HG02852 (cell line): Measurements from ENCODE around the gene ZNF559.
"Not testable (repeated sequence)": the region's sequence is repeated elsewhere in the genome, so short reads cannot be mapped to it uniquely, and the experiment has no call there.

ENCODE experiments used
- ATAC-seq: cut with Tn5 transposase; IDR thresholded peaks from one replicate; pipeline ENCODE4 v1.9.1; 2021; ENCODE audit warnings: mild to moderate bottlenecking, moderate library complexity; ENCODE audit not compliant: unreplicated experiment

ZNF559 gene

DNA sequence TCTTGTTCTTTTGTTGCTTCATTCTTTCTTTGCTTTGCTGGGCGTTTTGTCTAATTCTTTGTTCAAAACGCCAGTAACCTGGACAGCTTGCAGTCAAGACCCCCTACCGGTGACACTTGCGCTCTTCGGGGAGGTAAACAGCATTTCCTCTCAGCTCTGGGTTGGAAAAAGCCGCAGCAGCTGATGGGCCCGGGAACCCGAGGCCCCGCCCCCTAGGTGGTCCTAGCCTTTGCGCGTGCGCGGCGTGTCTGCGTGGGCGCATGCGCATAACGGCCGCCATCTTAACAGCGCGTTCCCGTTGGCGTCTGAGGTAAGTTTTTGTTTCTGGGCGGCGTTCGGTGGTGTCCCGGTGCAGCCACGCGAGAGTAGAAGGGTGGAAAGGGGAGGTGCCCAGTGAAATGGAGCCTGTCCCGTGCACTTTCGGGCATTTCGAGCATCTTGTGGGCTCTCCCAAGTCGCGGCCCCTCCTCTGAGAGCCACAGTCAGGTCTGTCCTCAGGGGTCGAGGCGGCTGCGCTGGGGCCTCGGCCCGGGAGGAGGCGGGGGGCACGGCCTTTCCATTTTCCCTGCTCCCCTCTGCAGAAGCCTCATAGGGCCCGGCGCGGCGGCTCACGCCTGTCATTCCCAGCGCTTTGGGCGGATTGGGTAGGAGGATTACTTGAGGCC, at the start of gene ZNF559:
TSS of gene ZNF559 (plus strand) at position 261 of the 665 bp plus-strand sequence. CDS start 14,371 bp downstream, outside the sequence.
- ATAC-seq = peak; percentile 95

DNA sequence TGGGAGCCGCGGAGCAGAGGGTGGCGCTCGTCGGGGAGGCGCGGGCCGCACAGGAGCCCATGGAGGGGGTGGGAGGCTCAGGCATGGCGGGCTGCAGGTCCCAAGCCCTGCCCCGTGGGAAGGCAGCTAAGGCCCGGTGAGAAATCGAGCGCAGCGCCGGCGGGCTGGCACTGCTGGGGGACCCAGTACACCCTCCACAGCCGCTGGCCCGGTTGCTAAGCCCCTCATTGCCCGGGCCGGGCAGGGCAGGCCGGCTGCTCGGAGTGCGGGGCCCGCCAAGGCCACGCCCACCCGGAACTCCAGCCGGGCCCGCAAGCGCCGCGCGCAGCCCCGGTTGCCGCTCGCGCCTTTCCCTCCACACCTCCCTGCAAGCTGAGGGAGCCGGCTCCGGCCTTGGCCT, 40.5 kb upstream of the ZNF559 start:
- not testable (repeated sequence) for ATAC-seq

DNA sequence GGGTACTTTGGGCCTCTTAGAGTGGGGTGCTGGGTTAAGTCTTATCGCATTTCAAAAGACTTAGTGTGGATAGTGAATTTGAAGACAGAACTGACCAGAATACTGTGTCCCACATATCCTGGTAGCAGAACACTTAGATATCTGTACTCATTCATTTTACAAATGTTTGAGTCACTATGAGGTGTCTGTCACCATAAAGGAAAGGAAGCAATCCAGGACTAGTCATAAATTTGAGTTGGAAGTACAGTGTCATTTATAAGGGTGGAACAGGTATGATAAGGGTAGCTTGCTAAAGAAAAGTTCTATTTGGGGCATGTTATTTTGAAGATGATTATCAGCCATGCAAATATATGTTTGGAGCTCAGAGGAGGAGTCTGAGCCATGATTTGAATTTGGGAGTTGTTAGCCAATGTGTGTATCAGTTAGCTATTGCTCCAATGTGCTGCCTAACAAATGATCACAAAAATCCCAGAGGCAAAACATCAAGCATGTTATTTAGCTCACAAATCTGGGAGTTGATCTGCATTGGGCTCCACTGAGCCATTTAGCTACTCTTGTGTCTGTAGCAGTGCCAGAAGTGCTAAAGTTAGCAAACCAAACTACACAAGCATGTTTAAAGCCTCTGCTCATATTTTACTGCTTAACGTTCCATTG, 34.6 kb upstream of the ZNF559 start:
- no peak for ATAC-seq

DNA sequence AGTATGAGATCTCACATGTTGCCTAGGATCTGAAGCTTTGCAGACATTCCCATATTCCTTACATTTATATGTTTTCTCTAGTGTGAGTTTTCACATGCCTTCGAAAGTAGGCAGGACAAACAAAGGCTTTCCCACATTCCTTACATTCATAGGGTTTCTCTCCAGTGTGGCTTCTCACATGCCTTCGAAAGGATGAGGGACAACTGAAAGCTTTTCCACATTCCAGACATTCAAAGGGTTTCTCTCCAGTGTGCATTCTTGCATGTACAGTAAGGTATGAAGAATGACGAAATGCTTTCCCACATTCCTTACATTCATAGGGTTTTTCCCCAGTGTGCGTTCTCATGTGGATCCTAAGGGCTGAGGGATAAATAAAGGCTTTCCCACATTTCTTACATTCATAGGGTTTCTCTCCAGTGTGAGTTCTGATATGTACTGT, 28.5 kb upstream of the ZNF559 start:
- no peak for ATAC-seq

DNA sequence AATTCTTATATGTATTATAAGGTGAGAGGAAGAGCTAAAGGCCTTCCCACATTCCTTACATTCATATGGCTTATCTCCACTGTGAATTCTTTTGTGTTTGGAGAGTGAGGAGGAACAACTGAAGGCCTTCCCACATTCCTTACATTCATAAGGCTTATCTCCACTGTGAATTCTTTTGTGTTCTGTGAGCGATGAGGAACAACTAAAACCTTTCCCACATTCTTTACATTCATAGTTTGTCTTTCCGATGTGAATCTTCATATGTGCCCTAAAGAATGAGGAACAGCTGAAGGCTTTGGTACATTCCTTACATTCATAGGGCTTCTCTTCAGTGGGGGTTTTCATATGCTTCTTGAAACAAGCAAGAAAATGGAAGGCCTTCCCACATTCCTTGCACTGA, 27.6 kb upstream of the ZNF559 start:
- ATAC-seq = no peak

DNA sequence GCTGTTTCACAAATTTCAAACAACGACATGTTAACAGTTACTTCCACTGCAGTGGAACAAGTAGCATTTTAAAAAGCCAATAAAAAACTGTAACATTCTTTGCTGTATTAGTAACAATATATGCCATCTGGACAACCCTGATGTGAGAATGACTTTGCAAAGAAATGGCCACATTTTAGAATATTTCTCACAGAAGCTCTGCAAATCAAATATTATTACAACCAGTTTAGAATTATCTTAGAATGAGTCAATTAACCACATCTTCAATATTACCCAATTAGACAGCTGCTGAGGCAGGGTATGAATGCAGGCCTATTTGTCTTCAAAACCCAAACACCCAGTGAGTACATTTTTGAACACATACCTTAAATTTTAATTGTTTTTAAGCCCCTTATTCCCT, 17.5 kb upstream of the ZNF559 start:
- ATAC-seq = no peak

DNA sequence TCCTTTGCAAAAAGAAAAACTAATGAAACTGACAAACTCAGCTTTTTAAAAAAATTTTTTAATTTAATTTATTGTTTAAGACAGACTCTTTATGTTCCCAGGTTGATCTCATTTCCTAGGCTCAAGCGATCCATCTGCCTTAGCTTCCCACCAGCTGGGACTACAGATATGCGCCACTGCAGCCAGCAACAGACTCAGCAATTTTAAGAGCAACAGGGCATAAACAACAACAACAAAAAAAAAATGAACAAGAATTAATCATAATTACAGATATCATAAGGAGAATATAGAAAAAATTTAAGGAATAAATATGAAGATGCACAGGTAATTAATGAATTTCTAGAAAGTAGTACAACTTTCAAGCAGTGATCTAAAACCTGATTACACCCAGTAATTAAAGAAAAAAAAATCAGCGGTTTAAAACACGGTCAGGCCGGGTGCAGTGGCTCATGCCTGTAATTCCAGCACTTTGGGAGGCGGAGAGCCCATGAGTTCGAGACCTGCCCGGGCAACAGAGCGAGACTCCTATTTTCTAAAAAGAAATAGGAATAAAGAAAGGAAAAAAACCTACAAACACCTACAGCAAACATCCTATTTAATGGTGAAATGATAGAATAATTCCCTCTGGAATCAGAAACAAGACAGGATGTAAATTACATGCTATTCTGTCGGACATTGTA, 15.7 kb upstream of the ZNF559 start:
- ATAC-seq = no peak

DNA sequence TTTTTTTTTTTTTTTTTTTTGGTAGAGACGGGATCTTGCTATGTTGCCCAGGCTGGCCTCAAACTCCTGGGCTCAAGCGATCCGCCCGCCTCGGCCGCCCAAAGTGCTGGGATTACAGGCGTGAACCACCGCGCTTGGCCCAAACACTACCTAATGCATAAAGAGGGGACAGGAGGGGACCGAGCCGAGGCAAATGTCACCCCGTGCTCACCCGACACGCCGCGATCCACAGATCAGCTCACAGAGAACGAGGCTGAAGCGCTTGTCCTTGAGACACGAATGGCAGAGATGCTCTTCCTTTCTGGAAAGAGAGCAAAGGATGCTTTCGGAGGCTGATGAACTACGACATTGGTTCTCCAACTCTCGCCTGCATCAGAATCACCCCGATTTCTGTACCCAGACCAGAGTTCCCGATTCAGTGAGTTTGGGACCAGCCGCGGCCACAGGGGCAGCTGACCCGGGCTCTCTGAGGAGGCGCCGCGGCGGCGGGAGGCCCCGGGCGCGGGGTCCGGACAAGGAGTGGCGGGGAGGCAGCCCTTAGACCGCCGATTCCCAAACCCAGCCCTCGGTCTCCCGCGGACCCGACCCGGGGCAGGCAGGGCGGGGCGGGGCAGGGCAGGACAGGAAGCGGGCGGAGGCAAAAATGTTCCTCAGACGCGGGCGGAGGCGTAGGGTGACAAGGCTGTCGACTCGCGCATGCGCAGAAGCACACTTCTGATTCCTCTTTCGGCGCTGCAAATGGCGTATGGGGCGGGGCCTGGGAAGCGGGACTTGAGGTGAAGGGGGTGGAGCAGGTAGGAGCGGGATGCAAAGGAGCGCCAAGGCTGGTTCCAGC, 14.6 kb upstream of the ZNF559 start, which contains the start of gene ZNF699:
TSS of gene ZNF699 (minus strand) at position 700 of the 835 bp plus-strand sequence. CDS start 4,719 bp downstream, outside the sequence.
- peak; percentile 85 for ATAC-seq

DNA sequence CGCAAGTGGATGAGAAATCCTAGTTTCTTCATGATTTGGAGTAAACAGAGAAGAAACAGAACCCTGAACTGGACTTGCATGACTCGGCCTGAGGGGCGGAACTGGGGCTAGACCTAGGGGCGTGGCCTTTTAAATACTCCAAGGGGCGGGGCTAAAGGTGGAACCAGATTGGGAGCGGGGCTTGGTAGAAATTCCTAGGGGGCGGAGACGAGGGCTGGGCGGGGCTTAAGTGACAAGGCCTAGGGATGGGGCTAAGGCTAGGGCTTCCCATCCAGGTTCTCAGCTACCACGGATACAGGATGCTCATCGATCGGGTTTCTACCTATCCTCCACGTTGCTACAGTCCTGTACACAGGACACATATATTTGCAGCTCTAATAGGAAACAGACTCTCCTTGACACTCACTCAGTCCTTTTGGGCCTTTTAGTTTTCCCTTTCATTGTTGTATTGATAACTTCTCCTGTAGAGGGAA, 14.0 kb upstream of the ZNF559 start:
- ATAC-seq = peak; percentile 62

DNA sequence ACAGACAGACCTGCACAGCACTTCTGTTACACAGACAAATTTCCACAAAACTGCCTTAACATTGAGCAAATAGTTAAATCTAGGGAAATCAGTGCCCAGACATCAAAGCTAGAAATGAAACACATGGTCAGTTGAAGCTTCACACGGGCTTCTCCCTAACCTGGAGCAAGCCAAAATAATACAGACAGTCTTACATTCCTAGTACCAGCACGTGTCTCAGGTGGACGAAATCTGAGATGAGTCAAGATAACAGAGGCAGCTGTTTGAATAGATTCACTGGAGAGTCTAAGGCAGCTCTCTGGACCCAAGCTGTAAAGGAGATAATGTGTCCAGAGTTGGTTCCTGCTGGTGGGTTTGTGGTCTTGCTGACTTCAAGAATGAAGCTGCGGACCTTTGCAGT, 10.2 kb upstream of the ZNF559 start:
- no peak for ATAC-seq

DNA sequence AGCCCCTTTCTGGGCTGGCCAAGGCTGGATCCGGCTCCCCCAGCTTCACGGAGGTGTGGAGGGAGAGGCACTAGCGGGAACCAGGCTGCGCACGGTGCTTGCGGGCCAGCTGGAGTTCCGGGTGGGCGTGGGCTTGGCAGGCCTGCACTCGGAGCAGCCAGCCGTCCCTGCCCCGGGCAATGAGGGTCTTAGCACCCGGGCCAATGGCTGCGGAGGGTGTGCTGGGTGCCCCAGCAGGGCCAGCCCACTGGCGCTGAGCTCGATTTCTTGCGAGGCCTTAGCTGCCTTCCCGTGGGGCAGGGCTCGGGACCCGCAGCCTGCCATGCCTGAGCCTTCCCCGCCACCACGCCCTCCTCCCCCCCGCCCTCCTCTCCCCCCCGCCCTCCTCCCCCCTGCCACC, 2.6 kb upstream of the ZNF559 start:
- no peak for ATAC-seq

DNA sequence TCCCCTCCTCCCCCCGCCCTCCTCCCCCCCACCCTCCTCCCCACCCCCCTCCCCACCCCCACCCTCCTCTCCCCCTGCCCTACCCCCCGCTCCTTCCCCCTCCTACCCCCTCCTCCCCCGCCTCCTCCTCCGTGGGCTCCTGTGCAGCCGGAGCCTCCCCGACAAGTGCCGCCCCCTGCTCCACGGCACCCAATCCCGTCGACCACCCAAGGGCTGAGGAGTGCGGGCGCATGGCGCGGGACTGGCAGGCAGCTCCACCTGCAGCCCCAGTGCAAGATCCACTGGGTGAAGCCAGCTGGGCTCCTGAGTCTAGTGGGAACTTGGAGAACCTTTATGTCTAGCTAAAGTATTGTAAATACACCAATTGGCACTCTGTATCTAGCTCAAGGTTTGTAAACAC, 2.2 kb upstream of the ZNF559 start:
- not testable (repeated sequence) for ATAC-seq

DNA sequence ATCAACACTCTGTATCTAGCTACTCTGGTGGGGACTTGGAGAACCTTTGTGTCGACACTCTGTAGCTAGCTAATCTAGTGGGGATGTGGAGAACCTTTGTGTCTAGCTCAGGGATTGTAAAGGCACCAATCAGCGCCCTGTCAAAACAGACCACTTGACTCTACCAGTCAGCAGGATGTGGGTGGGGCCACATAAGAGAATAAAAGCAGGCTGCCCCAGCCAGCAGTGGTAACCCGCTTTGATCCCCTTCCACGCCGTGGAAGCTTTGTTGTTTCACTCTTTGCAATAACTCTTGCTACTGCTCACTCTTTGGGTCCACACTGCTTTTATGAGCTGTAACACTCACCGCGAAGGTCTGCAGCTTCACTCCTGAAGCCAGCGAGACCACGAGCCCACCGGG, 1.8 kb upstream of the ZNF559 start:
- ATAC-seq = not testable (repeated sequence)

DNA sequence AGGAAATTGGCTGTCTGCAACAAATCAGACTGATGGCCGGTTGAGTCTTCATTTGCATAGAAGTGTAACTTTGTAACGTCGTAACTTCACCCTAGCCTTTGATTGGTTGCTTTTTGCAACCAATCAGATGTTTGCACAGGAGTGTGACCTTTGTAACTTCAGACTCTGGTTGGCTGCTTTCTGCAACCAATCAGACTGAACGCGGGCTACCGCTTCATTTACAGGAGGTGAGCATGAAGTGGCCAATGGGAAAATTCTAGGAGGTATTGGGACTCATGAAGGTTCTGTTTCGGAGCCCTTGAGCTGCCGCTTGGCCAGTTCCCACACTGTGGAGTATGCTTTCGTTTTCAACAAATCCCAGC, 441 bp upstream of the ZNF559 start:
- ATAC-seq = peak; percentile 30

DNA sequence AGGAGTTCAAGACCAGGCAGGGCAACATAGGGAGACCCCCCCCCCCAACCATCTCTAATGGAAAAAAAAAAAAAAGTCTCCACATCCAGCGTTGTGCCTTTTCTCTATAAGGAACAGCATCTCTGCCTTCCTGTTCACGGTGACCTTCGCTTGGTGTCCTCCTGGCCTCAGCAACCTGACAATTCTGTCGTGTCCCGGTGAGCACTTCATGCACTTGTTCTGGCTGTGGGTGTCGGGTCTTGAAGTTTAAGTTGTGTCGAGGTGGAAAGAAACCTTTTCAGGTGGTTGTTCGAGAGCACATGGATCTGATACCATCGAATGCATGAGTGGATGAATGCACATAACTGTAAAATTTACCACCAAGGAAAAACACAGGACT, 594 bp downstream of the ZNF559 start:
- ATAC-seq = no peak

DNA sequence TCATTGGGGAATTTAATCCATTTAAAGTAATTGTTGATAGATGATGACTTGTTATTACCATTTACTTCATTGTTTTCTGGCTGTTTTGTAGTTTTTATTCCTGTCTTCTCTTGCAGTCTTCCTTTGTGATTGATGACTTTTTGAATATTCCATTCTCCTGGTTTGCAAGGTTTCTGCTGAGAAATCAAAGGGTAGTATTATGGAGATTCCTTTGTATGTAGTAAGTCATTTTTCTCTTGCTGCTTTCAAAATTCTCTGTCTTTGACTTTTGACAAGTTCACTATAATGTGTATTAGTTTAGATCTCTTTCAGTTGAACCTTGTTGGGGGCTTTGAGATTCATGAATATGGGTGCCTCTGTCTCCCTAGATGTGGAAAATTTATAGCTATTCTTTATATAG, 6.0 kb downstream of the ZNF559 start:
- no peak for ATAC-seq

DNA sequence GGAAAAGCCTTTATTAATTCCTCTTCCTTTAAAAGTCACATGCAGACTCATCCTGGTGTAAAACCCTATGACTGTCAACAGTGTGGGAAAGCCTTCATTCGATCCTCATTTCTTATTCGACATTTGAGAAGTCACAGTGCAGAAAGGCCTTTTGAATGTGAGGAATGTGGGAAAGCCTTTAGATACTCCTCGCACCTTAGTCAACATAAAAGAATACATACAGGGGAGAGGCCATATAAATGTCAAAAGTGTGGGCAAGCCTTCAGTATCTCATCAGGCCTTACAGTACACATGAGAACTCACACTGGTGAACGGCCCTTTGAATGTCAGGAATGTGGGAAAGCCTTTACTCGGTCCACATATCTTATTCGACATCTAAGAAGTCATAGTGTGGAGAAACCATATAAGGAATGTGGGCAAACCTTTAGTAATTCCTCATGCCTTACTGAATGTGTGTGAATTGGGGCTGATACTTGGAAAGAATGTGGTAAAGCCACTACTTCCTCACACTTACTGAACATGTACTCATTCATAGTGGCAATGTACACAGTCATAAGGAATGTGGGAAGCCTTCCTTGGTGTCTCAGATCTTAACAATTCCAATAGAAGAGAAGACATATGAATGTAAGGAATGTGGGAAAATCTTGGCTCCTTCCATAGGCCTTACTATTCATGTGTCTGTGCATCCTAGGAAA, 18.8 kb downstream of the ZNF559 start:
- ATAC-seq = no peak

DNA sequence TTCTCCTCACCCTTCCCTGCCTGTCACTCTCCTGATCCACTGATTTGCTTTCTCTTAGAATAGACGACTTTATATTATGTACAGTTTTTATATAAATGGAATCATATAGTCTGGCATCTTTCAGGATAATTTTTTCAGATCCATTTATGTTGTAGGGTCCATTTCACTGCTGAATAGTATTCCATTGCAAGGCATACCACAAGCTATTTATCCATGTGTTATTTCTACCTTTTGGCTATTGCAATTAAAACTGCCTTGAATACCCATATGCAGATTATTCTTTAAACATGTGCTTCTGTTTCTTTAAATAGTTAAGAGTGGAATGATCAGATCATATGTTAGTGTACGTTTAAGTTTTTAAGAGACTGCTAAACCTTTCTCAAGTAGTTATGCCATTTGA, 21.0 kb downstream of the ZNF559 start:
- ATAC-seq = no peak

DNA sequence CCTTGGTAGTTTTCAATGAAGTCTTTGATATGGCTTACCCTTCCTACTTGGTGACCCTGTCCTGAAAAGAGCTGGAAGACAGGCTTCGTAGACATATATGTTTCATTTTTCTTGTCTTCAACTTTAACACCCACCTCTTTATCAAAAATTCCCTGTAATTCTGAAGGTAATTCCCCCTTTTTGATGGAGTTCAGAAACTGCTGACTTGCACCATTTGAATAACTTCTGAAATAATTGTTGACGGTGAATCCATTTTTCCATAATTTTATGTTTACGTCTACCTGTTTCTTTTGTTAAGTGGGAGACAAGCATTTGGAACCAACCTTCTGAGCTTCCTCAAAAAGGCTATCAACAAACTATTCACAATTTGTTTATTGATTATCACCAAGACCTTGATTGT, 24.3 kb downstream of the ZNF559 start:
- ATAC-seq = no peak

DNA sequence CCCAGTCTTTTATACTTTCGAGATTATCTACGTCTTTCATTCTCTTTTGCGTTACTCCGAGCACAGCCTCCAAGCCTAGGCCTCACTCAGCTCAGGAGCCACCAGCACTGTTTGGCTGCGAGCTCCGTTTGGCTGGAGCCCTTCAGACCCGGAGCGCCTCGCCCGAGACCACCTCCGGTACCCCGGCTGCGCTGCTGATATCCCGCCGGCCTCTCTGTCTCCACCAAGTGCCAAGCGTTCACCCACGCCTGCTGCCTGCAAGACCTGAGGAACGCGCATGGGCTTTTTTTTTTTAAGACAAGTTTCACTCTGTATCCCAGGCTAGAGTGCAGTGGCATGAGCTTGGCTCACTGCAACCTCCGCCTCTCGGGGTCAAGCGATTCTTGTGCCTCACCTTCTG, 24.7 kb downstream of the ZNF559 start:
- ATAC-seq = no peak
